NT2/D1 (cell line): ENCODE measurements around the gene KRT17.

ENCODE experiments used
- SUZ12 ChIP-seq: IDR thresholded peaks from 2 replicates; pipeline ENCODE4 v1.6.1; 2011; ENCODE audit not compliant: insufficient read length, insufficient read depth; ENCODE audit errors: extremely low read depth
- YY1 ChIP-seq: IDR thresholded peaks from 2 replicates; pipeline ENCODE4 v1.6.1; 2011; ENCODE audit not compliant: insufficient read length, insufficient read depth
- ZNF274 ChIP-seq: IDR thresholded peaks from 2 replicates; pipeline ENCODE4 v1.6.1; 2011; ENCODE audit warnings: mild to moderate bottlenecking, low read depth, low read length

GRCh38 chr17:41664587-41665565 is 40.5 kb upstream of the KRT17 start:
- TF ChIP-seq SUZ12 = no peak
- TF ChIP-seq YY1 = no peak
- TF ChIP-seq ZNF274 = no peak
